Panc1 (cell line): ENCODE data around the gene C2orf69.

Experiments used
- CTCF ChIP-seq: fragments of 450-650 bp; IDR thresholded peaks from 2 replicates; pipeline ENCODE4 v1.5.1; 2017; ENCODE audit warnings: mild to moderate bottlenecking
- POLR2AphosphoS5 ChIP-seq: IDR thresholded peaks from 2 replicates; pipeline ENCODE4 v1.6.1; 2012; ENCODE audit warnings: mild to moderate bottlenecking, low read depth, low read length, moderate library complexity
- TCF7L2 ChIP-seq: IDR thresholded peaks from 2 replicates; pipeline ENCODE4 v1.6.1; 2011; ENCODE audit warnings: mild to moderate bottlenecking, low read depth, low read length, inconsistent platforms

DNA sequence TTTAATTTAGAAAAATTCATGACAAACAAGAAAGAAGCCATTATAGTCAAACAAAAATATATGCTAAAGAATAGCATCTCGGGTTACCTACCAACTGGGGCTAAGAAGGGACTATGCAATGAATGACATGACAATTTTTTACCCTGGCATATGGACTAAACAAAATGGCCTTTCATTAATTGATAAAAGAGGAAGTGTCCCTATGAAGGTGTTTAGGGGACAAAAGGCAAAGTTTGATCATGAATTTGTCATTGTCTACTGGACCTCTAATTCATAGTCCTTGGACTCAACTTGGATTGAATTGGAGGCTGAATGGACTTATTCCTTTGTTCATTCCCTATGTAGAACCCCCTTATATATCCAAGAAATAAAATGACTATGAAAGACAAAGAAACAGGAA is 57.0 kb downstream of the C2orf69 start:
- TF ChIP-seq CTCF (no peak), POLR2AphosphoS5 (no peak), TCF7L2 (no peak)
